Thymus (tissue), 11 donors: ENCODE measurements around the gene PDGFA. TPM values are rescaled to one million over a fixed set of nuclear protein-coding genes. Genes with fewer than 3 reads are reported as not detected.
A peak's percentile ranks its signal among the peaks of the same experiment; 100 is the strongest.

Experiments used
- DNase-seq, 9 donors: peaks; one replicate each; pipeline ENCODE4 v3.0.0-alpha.2; 2013; ENCODE audit warnings: low spot score in 9 of 9, low read depth in 6 of 9, missing footprints in 1 of 9
- H3K27ac ChIP-seq, 2 donors: one replicate each; pipeline ENCODE4 v1.5.1; 2013; ENCODE audit warnings: control low read depth in 1 of 2, low read depth in 1 of 2, low read length in 1 of 2, mild to moderate bottlenecking in 1 of 2, moderate library complexity in 1 of 2
- H3K27me3 ChIP-seq, 2 donors: one replicate each; pipeline ENCODE4 v1.5.1; 2013; ENCODE audit warnings: low read length in 1 of 2; ENCODE audit not compliant: control insufficient read depth in 2 of 2, insufficient read depth in 1 of 2
- H3K36me3 ChIP-seq, 2 donors: one replicate each; pipeline ENCODE4 v1.5.1; 2013; ENCODE audit warnings: low read length in 1 of 2, mild to moderate bottlenecking in 1 of 2, moderate library complexity in 1 of 2; ENCODE audit not compliant: control insufficient read depth in 2 of 2, insufficient read depth in 2 of 2
- H3K4me1 ChIP-seq, 2 donors: one replicate each; pipeline ENCODE4 v1.5.1; 2013; ENCODE audit warnings: low read length in 2 of 2; ENCODE audit not compliant: control insufficient read depth in 2 of 2, insufficient read depth in 2 of 2
- H3K4me3 ChIP-seq, 2 donors: one replicate each; pipeline ENCODE4 v1.5.1; 2013; ENCODE audit warnings: low read length in 2 of 2, control low read depth in 1 of 2, mild to moderate bottlenecking in 1 of 2
- H3K9me3 ChIP-seq, 2 donors: one replicate each; pipeline ENCODE4 v1.5.1; 2013; ENCODE audit warnings: low read length in 1 of 2, mild to moderate bottlenecking in 1 of 2; ENCODE audit not compliant: control insufficient read depth in 2 of 2, insufficient read depth in 1 of 2
- WGBS: extraction: QIAGEN DNeasy Blood & Tissue Kit; methylation state at CpG from one replicate; pipeline ENCODE4 v1.1.7; 2013; 5-methylcytosine and 5-hydroxymethylcytosine counted together
- polyA plus RNA-seq: library from polyadenylated mRNA; stranded (reverse); fragments of 200-250 nt; gene quantifications from one replicate; pipeline ENCODE4 v1.2.3, GENCODE V29; 2013
- total RNA-seq: library from RNA; stranded (reverse); fragments of 120-200 nt; gene quantifications from one replicate; pipeline ENCODE4 v1.2.4, GENCODE V29; 2013
- donor health status: healthy.

The PDGFA gene
- total and polyA plus RNA-seq, 2 donors = 8.1 to 15.1 TPM

DNA sequence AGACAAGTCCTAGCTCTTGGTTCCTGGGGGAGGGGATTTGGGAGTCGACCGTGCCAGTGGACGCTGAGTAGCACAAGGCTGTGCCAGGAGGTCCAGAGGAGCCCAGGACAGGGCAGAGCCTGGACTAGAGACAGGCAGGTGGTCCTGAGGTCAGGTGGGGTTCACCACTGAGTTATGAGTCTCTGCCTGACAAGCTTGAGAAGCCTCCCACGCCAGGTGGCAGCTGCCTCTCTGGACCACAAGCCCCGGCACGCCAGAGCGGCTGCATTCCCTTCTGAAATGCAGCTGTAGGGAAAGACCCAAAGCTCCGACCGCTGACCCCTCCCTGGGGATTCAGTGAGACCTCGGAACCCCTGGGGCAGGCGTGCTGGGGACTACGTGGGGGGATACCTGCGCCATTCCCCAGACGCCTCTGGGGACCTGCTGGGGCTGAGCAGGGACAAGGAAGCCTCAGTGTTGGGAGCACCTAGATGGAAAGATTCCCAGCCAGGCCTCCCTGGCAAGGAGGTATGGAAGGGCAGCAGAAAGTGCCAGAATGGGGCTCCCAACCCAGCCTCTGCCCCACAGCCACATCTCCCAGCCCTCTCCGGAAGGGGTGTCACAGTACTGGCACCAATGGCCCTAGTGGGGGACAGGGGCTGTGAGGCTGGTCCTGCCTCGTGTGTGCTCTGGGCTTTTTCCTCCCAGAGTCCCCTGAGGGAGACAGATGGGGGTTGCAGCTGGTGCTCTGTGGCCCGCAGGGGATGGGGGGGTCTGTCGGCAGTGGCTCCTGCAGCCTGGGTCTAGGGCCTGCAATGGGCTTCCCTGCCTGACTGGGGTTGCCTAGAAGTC, 29.0 kb downstream of the PDGFA start:
- Histone ChIP-seq H3K9me3 (peaks cover 2 to 15% of the 10 kb centered on the region in 2 donors), H3K4me3 (no peak overlapping the region), H3K27ac (peak overlapping the region; percentile 33 to 68), H3K27me3 (peaks cover 0 to 2% of the 10 kb centered on the region in 2 donors), H3K4me1 (peaks cover 0 to 28% of the 10 kb centered on the region in 2 donors), H3K36me3 (no peaks in the 10 kb centered on the region)
- 82% methylated on average over 18 of the region's 18 CpGs for WGBS
- DNase-seq = peak in 1 of 9 donors; percentile 17

DNA sequence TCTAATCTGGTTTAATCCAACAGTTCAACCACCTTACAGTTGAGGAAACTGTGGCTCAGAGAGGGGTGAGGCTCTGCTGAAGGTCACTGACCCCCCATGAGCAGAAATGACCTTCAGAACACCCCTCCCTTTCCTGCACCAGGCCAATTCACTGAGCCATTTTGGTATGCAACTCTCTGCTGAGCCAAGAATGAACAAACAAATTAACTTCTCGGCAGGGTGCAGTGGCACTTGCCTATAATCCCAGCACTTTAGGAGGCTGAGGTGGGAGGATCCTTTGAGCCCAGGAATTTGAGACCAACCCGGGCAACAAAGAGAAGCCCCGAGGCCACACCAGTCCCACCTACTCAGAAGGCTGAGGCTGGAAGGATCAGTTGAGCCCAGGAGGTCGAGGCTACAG, 29.8 kb downstream of the PDGFA start:
- Histone ChIP-seq H3K9me3 (peaks cover 2 to 15% of the 10 kb centered on the region in 2 donors), H3K27me3 (peaks cover 0 to 4% of the 10 kb centered on the region in 2 donors), H3K36me3 (no peaks in the 10 kb centered on the region), H3K27ac (no peak overlapping the region), H3K4me1 (peaks cover 0 to 23% of the 10 kb centered on the region in 2 donors), H3K4me3 (no peak overlapping the region)
- DNase-seq = no peak
- 91% methylated on average over 4 of the region's 4 CpGs for WGBS

DNA sequence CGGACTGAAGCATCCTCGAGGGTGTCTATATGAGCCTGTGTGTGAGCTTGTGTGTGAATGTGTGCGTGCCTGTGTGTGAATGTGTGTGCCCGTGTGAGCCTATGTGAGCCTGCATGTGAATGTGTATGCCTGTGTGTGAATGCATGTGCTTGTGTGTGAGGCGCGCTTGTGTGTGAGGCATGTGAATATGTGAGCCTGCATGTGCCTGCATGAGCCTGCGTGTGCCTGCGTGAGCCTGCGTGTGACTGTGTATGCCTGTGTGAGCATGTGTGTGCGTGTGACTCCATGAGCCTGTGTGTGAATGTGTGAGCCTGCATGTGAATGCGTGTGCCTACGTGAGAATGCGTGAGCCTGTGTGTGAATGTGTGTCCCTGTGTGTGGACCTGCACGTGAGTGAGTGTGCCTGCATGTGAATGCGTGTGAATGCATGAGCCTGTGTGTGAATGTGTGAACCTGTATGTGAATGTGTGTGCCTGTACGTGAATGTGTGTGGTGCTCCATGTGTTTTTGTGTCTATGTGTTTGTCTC, 33.4 kb downstream of the PDGFA start:
- Histone ChIP-seq H3K4me1 (peaks cover 0 to 17% of the 10 kb centered on the region in 2 donors), H3K27me3 (peaks cover 0 to 9% of the 10 kb centered on the region in 2 donors), H3K4me3 (no peak overlapping the region), H3K27ac (no peak overlapping the region), H3K36me3 (no peaks in the 10 kb centered on the region), H3K9me3 (no peaks in the 10 kb centered on the region)
- no peak for DNase-seq
- WGBS = 93% methylated on average over 16 of the region's 16 CpGs

DNA sequence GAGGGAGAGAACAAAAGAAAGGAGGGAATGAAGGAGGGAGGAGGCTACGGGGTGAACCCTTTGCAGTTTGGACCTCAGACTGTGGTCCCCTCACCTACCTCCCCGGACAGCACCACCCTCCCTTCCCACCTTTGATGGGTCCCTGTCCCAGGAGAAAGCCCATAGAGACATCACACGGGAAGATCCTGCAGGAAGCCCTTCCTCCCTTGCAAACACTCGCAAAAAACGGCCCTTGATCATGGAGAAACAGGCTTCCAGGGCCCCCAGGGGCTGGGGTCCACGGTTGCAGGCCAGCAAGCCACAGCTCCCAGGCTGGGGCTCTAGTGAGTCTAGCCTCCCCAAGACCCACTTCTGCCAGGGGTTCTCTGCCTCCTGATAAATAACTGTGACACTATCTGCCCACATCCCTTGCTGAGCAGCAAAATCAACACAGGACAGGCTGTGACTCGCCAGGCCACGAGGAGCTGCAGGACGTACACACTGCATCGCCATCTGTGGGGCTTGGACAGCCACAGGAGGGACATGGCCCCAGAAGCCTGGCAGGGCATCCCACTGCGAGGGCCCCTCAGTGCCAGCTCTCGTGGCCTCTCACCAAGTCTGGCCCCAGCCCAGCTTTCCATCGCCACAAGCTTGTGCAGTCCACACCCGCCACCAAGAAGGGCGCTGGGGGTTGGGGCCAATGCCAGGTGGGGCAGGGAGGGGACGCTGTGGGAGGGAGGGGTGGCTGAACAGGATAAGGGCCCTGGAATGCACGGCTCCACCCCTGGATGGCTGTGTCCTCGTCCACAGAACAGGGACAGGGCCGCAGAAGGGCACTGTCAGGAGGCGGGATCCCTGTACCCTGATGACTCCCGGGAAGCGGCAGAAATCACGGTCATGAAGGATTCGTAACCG, 34.2 kb downstream of the PDGFA start:
- no peaks in the 10 kb centered on the region for H3K36me3 ChIP-seq
- H3K27ac ChIP-seq = peak overlapping the region; percentile 12 to 21
- peaks cover 0 to 8% of the 10 kb centered on the region in 2 donors for H3K27me3 ChIP-seq
- no peak overlapping the region for H3K4me3 ChIP-seq
- H3K9me3 ChIP-seq = no peaks in the 10 kb centered on the region
- DNase-seq = no peak
- H3K4me1 ChIP-seq = peaks cover 0 to 9% of the 10 kb centered on the region in 2 donors
- WGBS = 92% methylated on average over 25 of the region's 25 CpGs

DNA sequence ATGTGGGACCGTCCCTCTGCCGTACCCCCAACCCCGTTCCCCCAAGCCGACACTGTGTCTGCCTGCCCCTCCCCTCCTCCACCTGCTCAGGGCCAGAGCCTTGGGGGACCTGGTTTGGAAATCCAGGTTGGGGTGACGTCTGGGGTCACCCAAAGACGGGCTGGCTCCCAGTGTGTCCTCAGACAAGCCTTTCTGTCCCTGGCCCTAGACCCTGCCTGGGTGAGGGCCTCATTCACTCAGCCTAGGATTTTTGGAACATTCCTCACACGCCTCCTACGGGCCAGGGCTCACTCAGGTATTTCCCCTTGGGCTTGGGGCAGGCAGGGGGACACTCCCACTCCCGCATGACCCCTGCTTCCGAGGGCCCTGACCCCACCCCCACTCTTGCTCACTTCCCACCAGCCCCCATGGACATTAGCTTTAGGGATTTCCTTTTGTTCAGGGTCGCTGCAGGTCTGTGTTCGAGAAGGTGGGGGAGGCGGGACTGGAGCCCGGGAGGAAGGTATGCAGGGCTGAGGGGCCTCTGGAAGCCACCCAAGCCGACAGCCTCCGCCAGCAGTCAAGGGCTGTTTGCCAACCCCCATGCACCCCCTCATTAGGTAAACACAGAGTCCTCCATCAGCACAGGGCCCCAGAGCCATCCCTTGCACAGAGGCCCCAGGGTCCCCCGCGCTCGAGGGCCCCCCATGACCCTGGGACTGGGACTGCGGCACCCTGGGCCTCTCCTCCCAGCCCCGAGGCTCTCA, 35.1 kb downstream of the PDGFA start:
- Histone ChIP-seq H3K36me3 (no peaks in the 10 kb centered on the region), H3K9me3 (no peaks in the 10 kb centered on the region), H3K4me1 (peaks cover 0 to 3% of the 10 kb centered on the region in 2 donors), H3K27ac (peak overlapping the region in 1 of 2 donors; percentile 20), H3K4me3 (no peak overlapping the region), H3K27me3 (peaks cover 0 to 9% of the 10 kb centered on the region in 2 donors)
- 92% methylated on average over 21 of the region's 21 CpGs for WGBS
- DNase-seq = no peak

DNA sequence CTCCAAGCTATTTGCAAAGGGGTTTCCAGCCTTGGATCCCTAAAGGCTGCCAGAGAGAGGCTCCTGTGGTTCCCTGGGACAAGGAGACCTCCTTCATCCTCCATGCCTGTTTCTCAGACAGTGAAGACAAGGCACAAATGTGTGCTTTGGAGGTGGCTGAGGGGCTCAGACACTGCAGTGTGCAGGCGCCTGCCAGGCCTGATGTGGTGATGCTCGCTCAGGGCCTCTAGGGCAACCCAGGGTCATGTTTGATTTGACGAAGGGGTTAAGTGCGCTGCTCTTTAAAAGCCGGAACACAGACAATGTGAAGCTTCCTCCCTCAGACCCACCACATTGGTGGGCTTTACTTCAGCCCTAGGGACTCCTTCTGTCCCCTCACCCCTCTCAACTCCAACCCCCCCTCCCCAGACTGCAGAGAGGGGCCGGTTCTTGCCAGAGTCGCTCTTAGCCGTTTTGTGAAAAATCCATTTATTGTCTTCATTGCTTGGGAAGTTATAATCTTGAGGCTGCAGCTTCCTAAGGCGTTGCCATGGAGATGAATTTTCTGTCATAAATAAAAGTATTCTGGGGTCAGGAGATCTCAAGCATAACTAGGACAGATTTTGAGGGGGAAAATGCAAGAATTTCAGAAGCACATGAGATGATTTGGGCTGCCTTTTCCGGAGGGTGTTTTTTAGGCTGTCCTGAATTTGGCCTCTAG, 35.8 kb downstream of the PDGFA start:
- Histone ChIP-seq H3K9me3 (no peaks in the 10 kb centered on the region), H3K36me3 (no peaks in the 10 kb centered on the region), H3K4me3 (no peak overlapping the region), H3K4me1 (peaks cover 0 to 3% of the 10 kb centered on the region in 2 donors), H3K27me3 (peaks cover 0 to 9% of the 10 kb centered on the region in 2 donors), H3K27ac (no peak overlapping the region)
- DNase-seq = no peak
- 91% methylated on average over 10 of the region's 10 CpGs for WGBS

DNA sequence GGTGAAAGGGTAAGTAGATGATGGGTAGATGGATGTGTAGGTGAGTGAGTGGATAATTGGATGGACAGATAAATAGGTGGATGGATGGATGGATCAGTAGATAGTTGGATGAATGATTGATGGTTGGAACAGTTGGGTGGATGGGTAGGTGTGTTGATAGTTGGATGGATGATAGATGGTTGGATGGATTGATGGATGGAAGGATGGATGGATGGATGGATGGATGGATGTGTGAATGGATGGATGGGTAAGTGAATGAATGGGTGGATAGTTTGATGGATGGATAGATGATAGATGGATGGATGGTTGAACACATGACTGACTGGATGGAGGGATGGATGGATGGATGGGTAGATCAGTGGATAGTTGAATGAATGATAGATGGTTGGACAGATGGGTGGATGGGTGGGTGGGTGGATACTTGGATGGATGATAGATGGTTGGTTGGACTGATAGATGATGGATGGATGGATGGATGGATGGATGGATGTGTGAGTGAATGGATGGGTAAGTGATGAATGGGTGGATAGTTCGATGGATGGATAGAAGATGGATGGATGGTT, 37.0 kb downstream of the PDGFA start:
- 95% methylated on average over 1 of the region's 1 CpG for WGBS
- Histone ChIP-seq H3K27me3 (peaks cover 0 to 9% of the 10 kb centered on the region in 2 donors), H3K36me3 (no peaks in the 10 kb centered on the region), H3K27ac (no peak overlapping the region), H3K4me1 (peaks cover 0 to 3% of the 10 kb centered on the region in 2 donors), H3K4me3 (no peak overlapping the region), H3K9me3 (no peaks in the 10 kb centered on the region)
- DNase-seq = no peak
